MG63 (cell line): ENCODE measurements around the gene FAM13A. TPM values are rescaled to one million over a fixed set of nuclear protein-coding genes. Genes with fewer than 3 reads are reported as not detected.

Experiments
- DNase-seq: peaks from one replicate; pipeline ENCODE4 v3.0.0-alpha.2; 2020
- H3K27me3 ChIP-seq: fragments of 250-450 bp; sonication (Bioruptor Pico); 2 replicates; pipeline ENCODE4 v1.5.1; 2020; ENCODE audit warnings: mild to moderate bottlenecking, moderate library complexity
- H3K36me3 ChIP-seq: fragments of 250-450 bp; sonication (Bioruptor Pico); 2 replicates; pipeline ENCODE4 v1.5.1; 2020; ENCODE audit warnings: mild to moderate bottlenecking, moderate library complexity
- H3K4me3 ChIP-seq: fragments of 250-450 bp; sonication (Bioruptor Pico); 2 replicates; pipeline ENCODE4 v1.5.1; 2020; ENCODE audit warnings: mild to moderate bottlenecking, moderate library complexity
- H3K9me3 ChIP-seq: fragments of 250-450 bp; sonication (Bioruptor Pico); 2 replicates; pipeline ENCODE4 v1.5.1; 2020; ENCODE audit warnings: mild to moderate bottlenecking, moderate library complexity
- total RNA-seq: library from RNA; depleted of rRNA; stranded (reverse); fragments of >200 nt; shearing (Covaris generic); gene quantifications from 2 replicates; pipeline ENCODE4 v1.2.3, GENCODE V29; 2014; ENCODE audit warnings: low replicate concordance

Gene FAM13A
- total RNA-seq, 1 experiment from 2014 or later: 6.4 TPM

GRCh38 chr4:88780389-88780788, 276.6 kb downstream of the FAM13A start:
- no peaks in the 10 kb centered on the region for H3K27me3 ChIP-seq
- H3K4me3 ChIP-seq: no peak overlapping the region
- H3K36me3 ChIP-seq: no peaks in the 10 kb centered on the region
- DNase-seq: no peak
- no peaks in the 10 kb centered on the region for H3K9me3 ChIP-seq

- Histone ChIP-seq H3K36me3 (no peaks in the 10 kb centered on the region), H3K4me3 (no peak overlapping the region), H3K9me3 (no peaks in the 10 kb centered on the region), H3K27me3 (no peaks in the 10 kb centered on the region)
- DNase-seq: peak; percentile 5
These were observed 277.6 kb downstream of the FAM13A start for GRCh38 chr4:88779431-88779830.

GRCh38 chr4:88775529-88775928, 281.5 kb downstream of the FAM13A start:
- DNase-seq: no peak
- no peaks in the 10 kb centered on the region for H3K27me3 ChIP-seq
- H3K36me3 ChIP-seq: no peaks in the 10 kb centered on the region
- H3K9me3 ChIP-seq: no peaks in the 10 kb centered on the region
- no peak overlapping the region for H3K4me3 ChIP-seq

DNA sequence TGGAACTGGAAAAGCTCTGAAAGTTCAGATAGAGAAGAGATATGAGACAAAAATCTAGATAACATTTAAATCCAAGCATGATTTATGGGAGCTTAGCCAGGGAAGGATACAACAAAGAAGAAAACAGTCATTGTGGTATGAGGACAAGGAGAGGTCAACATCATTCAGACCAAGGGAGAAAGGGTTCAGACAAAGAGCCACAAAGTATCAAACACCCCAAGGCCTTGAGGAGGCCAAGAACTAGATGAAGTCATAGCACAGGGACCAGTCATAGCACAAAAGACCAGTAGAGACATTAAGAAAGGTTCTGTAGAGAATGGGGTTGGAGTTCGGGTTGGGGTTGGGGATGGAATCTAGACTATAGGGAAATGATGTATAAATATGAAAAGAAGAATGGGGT, 282.0 kb downstream of the FAM13A start:
- no peak for DNase-seq
- H3K4me3 ChIP-seq: no peak overlapping the region

GRCh38 chr4:88771883-88772450, 285.0 kb downstream of the FAM13A start:
- no peaks in the 10 kb centered on the region for H3K36me3 ChIP-seq
- H3K4me3 ChIP-seq: no peak overlapping the region
- H3K27me3 ChIP-seq: no peaks in the 10 kb centered on the region
- no peak for DNase-seq
- H3K9me3 ChIP-seq: no peaks in the 10 kb centered on the region

More for the DNA sequence above, 282.0 kb downstream of the FAM13A start:
- no peaks in the 10 kb centered on the region for H3K36me3 ChIP-seq
- H3K9me3 ChIP-seq: no peaks in the 10 kb centered on the region
- no peaks in the 10 kb centered on the region for H3K27me3 ChIP-seq

DNA sequence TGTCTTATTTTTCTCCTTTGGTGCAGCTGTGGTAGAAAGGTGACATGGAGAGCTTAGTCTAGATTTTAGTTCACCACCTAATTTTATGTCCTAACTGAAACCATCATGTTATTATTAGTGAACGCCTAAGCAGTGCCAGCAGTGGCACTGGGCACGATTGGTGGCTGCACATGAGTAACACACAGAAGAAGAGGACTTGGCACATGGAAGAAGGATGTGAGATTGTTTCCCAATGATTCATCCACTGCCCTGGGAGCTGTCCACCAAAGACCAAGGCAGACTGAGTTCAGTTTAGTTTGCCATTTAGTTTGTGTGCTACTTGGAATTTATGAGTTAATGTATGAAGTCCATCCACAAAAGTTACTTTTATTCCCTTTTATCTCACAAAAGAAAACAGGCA, 291.3 kb downstream of the FAM13A start:
- Histone ChIP-seq H3K27me3 (no peaks in the 10 kb centered on the region), H3K9me3 (no peaks in the 10 kb centered on the region), H3K36me3 (no peaks in the 10 kb centered on the region), H3K4me3 (no peak overlapping the region)
- DNase-seq: peak; percentile 82

DNA sequence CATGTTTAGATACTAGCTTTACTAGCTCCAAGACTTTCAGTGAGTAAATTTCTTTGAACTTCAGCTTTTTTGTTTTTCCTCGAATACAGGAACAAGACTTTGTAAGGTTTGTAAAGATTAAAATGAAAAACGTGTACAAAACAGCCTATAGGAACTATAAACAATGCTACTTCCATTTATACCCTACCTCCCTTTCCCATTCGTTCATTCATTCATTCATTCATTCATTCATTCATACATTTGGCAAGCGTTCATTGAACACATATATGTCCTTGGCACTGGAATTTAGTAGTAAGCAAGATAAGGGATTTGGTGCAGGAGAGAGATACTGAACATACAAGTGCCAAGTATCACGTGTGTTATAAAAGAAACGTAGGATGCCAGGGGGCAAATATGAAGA, 293.9 kb downstream of the FAM13A start:
- no peaks in the 10 kb centered on the region for H3K9me3 ChIP-seq
- DNase-seq: no peak
- H3K27me3 ChIP-seq: no peaks in the 10 kb centered on the region
- H3K4me3 ChIP-seq: no peak overlapping the region
- no peaks in the 10 kb centered on the region for H3K36me3 ChIP-seq

- Histone ChIP-seq H3K9me3 (no peaks in the 10 kb centered on the region), H3K36me3 (no peaks in the 10 kb centered on the region), H3K27me3 (no peaks in the 10 kb centered on the region), H3K4me3 (no peak overlapping the region)
- DNase-seq: no peak
These were observed 295.0 kb downstream of the FAM13A start for GRCh38 chr4:88761861-88762523.

- H3K27me3 ChIP-seq: no peaks in the 10 kb centered on the region
- H3K36me3 ChIP-seq: no peaks in the 10 kb centered on the region
- H3K4me3 ChIP-seq: no peak overlapping the region
- H3K9me3 ChIP-seq: no peaks in the 10 kb centered on the region
- DNase-seq: no peak
These were observed 295.6 kb downstream of the FAM13A start for GRCh38 chr4:88761342-88761741.

DNA sequence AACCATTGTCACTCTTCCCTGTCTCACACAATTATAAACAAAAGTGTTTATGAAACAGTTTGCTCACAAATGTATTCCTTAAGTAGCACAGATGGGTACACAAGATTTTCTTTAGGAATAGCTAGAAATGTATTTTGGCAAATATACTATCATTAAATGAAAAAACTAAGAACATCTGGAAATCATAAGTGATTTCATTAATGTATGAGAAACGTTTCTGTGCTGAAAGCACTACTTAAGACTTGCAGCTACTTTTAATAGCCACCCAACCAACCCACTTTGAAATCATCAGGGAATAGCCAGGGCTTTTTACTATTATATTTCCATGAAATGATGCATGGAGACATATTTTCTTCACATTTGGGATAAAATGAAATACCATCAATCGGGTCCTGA, 297.1 kb downstream of the FAM13A start:
- no peak for DNase-seq
- Histone ChIP-seq H3K9me3 (no peaks in the 10 kb centered on the region), H3K27me3 (no peaks in the 10 kb centered on the region), H3K36me3 (no peaks in the 10 kb centered on the region), H3K4me3 (no peak overlapping the region)

DNA sequence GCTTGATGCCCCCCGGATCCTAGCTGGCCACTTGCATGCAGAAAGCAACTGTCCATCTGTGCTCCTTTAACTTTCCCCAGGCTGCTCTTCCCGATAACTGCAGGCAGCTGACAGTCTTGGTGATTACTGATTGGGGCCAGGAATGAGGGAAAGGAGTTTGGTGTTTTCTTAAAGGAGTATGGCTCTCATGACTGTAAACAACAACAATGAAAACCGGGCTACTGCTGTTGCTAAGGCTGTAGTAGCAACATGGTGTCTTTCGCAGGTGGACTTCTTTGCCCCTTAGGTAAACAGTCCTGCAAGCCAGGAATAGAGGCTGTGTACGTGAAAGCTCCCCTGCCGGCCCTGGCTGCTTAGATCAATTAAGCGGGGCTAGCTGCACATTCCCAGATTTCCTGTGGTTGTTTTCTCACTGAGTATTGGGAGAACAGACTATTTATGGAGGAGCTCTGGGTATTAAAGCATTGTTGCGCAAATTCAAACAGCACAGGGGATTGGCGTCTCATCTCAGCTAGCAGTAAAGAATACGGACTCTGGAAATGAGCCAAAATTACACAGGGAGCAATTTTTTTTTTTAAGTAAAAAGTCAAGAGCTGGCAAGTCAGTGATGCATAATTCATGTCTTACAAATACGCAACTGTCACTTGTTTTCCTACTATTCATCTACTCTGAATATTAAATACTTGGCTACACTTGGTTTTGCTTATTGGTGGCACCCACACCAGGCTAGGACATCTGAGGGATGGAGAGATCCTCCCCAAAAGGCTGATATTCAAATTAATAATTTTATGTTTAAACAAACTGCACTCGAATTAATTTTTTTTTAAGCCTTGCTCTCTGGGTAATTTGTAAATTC, 297.7 kb downstream of the FAM13A start:
- Histone ChIP-seq H3K27me3 (no peaks in the 10 kb centered on the region), H3K9me3 (no peaks in the 10 kb centered on the region), H3K36me3 (no peaks in the 10 kb centered on the region), H3K4me3 (no peak overlapping the region)
- DNase-seq: no peak

DNA sequence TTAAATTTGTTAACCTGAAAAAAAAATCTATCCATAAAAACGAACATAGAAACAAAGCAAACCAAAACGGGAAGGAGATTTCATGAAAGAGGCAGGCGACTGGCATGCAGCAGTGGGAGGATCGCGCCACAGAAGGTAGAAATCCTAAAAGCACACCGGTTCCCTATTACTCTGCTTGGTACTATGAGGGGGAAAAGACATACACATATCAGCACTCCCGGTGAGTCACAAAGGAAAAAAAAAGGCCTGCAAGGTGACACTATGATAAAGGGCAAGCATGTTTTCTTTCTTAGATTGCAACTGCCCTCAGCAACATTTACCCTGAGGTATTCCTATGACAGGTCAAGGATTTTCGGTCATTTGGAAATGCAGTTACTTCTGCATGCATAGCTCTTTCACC, 298.7 kb downstream of the FAM13A start:
- no peaks in the 10 kb centered on the region for H3K27me3 ChIP-seq
- no peak for DNase-seq
- H3K9me3 ChIP-seq: no peaks in the 10 kb centered on the region
- H3K36me3 ChIP-seq: no peaks in the 10 kb centered on the region
- H3K4me3 ChIP-seq: no peak overlapping the region

- no peaks in the 10 kb centered on the region for H3K9me3 ChIP-seq
- no peak for DNase-seq
- H3K36me3 ChIP-seq: no peaks in the 10 kb centered on the region
- no peak overlapping the region for H3K4me3 ChIP-seq
- H3K27me3 ChIP-seq: no peaks in the 10 kb centered on the region
These were observed 299.2 kb downstream of the FAM13A start for GRCh38 chr4:88757776-88758175.

- Histone ChIP-seq H3K27me3 (no peaks in the 10 kb centered on the region), H3K9me3 (no peaks in the 10 kb centered on the region), H3K36me3 (no peaks in the 10 kb centered on the region), H3K4me3 (no peak overlapping the region)
- DNase-seq: no peak
These were observed 299.9 kb downstream of the FAM13A start for GRCh38 chr4:88757067-88757466.

DNA sequence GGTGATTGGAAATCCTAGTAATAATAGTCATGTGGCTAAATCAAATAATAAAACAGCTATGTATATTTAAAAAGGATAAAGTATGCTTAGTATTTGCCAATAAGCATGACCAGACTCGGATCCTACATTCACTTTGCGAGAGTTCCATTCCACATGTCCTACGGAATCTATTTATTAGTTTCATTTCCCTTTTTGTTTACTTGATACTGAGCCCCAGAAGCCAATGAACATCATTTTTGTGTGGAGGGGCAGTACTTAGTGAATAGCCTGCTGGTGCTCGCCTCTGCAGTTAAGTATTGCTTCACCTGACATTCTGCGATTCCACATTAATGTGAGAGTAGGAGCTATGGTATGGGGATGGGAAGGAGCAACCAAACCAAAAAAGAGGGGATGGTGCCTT, 300.8 kb downstream of the FAM13A start:
- Histone ChIP-seq H3K27me3 (no peaks in the 10 kb centered on the region), H3K36me3 (no peaks in the 10 kb centered on the region), H3K9me3 (no peaks in the 10 kb centered on the region), H3K4me3 (no peak overlapping the region)
- DNase-seq: no peak

DNA sequence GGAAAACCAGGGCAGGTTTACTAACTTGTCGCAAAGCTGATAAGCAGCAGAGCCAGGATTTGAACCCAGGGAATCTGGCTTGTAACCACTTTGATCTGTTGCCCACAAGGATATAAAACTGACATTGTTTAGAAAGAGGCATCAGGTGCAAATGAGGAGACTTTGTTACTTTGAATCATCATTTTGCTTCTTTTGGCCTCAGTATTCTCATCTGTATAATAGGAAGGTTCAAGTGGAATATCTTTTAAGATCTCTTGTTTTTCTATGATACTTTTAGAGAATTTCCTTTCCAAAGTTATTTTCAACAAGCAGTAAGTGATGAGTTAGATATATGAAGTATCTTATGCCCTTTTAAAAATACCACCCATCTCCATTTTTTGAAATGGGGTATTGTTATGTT, 301.5 kb downstream of the FAM13A start:
- Histone ChIP-seq H3K36me3 (no peaks in the 10 kb centered on the region), H3K27me3 (no peaks in the 10 kb centered on the region)

GRCh38 chr4:88754796-88755195, 302.2 kb downstream of the FAM13A start:
- no peak overlapping the region for H3K4me3 ChIP-seq
- no peaks in the 10 kb centered on the region for H3K36me3 ChIP-seq
- H3K9me3 ChIP-seq: no peaks in the 10 kb centered on the region
- DNase-seq: no peak
- no peaks in the 10 kb centered on the region for H3K27me3 ChIP-seq

More for the DNA sequence above, 301.5 kb downstream of the FAM13A start:
- DNase-seq: no peak
- H3K9me3 ChIP-seq: no peaks in the 10 kb centered on the region
- no peak overlapping the region for H3K4me3 ChIP-seq
